Neural crest cell (in vitro differentiated cells): ENCODE results near the gene IQCK. TPM values are rescaled to one million over a fixed set of nuclear protein-coding genes. Genes with fewer than 3 reads are reported as not detected.

Experiments used
- DNase-seq: peaks from one replicate; pipeline ENCODE4 v3.0.0; 2021; ENCODE audit warnings: low read depth, mixed read lengths, low spot score
- H3K27ac Mint-ChIP-seq: one replicate; pipeline ENCODE4 v1.8.0; 2021; ENCODE audit warnings: mild to moderate bottlenecking, mixed read lengths; ENCODE audit not compliant: unreplicated experiment
- H3K27me3 Mint-ChIP-seq: 2 replicates; pipeline ENCODE4 v1.8.0; 2021; ENCODE audit warnings: low read depth, mild to moderate bottlenecking, mixed read lengths
- H3K36me3 Mint-ChIP-seq: 2 replicates; pipeline ENCODE4 v1.8.0; 2021; ENCODE audit warnings: low read depth, mild to moderate bottlenecking, mixed read lengths
- H3K4me1 Mint-ChIP-seq: 2 replicates; pipeline ENCODE4 v1.8.0; 2021; ENCODE audit warnings: mixed read lengths
- H3K4me3 Mint-ChIP-seq: one replicate; pipeline ENCODE4 v1.8.0; 2021; ENCODE audit warnings: mild to moderate bottlenecking, mixed read lengths
- H3K9me3 Mint-ChIP-seq: 2 replicates; pipeline ENCODE4 v1.8.0; 2021; ENCODE audit warnings: mixed read lengths
- CTCF ChIP-seq: fragments of 200-600 bp; sonication (generic); conservative IDR thresholded peaks from 2 replicates; pipeline ENCODE4 v1.5.0; 2021; ENCODE audit warnings: antibody characterized with exemption, mild to moderate bottlenecking
- total RNA-seq: library from RNA; stranded (reverse); gene quantifications from 2 replicates; pipeline ENCODE4 v1.2.1, GENCODE V29; 2021

IQCK gene
- total RNA-seq, 1 donor from 2014 or later: 23.7 TPM

GRCh38 chr16:19700319-19700781 is 17.7 kb upstream of the IQCK start:
- no peaks in the 10 kb centered on the region for H3K9me3 Mint-ChIP-seq
- TF ChIP-seq CTCF: no peak
- H3K4me1 Mint-ChIP-seq: peaks cover 4% of the 10 kb centered on the region
- no peaks in the 10 kb centered on the region for H3K27me3 Mint-ChIP-seq
- peaks cover 29% of the 10 kb centered on the region for H3K36me3 Mint-ChIP-seq
- H3K27ac Mint-ChIP-seq: no peak overlapping the region
- H3K4me3 Mint-ChIP-seq: no peak overlapping the region
- no peak for DNase-seq

- DNase-seq: no peak
- H3K9me3 Mint-ChIP-seq: no peaks in the 10 kb centered on the region
- no peaks in the 10 kb centered on the region for H3K27me3 Mint-ChIP-seq
- TF ChIP-seq CTCF: no peak
- H3K4me3 Mint-ChIP-seq: no peak overlapping the region
- no peak overlapping the region for H3K27ac Mint-ChIP-seq
- peaks cover 4% of the 10 kb centered on the region for H3K4me1 Mint-ChIP-seq
- peaks cover 29% of the 10 kb centered on the region for H3K36me3 Mint-ChIP-seq
These were observed 17.0 kb upstream of the IQCK start for GRCh38 chr16:19701091-19701490.

GRCh38 chr16:19703172-19703889 is 14.7 kb upstream of the IQCK start:
- Mint-ChIP-seq H3K27ac (peak overlapping the region; percentile 54), H3K4me1 (peaks cover 4% of the 10 kb centered on the region), H3K4me3 (no peak overlapping the region), H3K36me3 (peaks cover 31% of the 10 kb centered on the region), H3K9me3 (no peaks in the 10 kb centered on the region), H3K27me3 (no peaks in the 10 kb centered on the region)
- DNase-seq: no peak
- TF ChIP-seq CTCF: no peak

DNA sequence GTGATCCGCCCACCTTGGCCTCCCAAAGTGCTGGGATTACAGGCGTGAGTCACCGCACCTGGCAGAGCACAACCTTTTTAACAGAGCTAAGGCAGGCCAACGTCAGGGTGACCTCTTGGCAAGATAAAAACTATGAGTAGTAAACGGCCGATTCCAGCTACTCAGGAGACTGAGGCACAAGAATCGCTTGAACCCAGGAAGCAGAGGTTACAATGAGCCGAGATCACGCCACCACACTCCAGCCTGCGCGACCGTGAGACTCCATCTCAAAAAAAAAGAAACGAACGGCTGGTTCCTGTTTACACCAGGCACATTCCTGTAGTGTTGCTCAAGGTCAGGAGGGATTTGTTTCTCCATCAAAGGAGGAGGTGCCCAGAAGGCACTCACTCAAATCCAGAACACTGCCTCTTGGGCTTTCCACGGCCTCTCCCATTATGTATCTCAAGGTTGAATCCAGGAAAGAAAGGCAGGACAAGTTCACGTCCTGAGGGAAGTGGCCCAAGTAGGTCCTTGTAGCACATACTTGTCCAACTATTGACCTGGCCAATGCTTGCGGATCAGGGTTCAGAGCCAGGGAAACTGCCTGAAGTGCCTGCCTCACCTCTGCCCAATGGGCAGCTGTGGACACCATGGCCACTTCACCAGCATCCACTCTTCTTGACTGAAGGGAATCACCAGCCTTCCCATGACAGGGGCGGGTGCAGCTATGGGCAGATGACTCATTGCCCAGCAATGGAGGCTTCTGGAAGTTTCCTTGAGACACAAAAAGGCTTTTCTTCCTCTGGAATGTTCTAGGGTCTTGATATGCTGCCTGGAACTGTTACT is 13.5 kb upstream of the IQCK start:
- peaks cover 9% of the 10 kb centered on the region for H3K4me1 Mint-ChIP-seq
- peaks cover 31% of the 10 kb centered on the region for H3K36me3 Mint-ChIP-seq
- H3K4me3 Mint-ChIP-seq: no peak overlapping the region
- no peaks in the 10 kb centered on the region for H3K27me3 Mint-ChIP-seq
- TF ChIP-seq CTCF: no peak
- no peak overlapping the region for H3K27ac Mint-ChIP-seq
- no peak for DNase-seq
- no peaks in the 10 kb centered on the region for H3K9me3 Mint-ChIP-seq

DNA sequence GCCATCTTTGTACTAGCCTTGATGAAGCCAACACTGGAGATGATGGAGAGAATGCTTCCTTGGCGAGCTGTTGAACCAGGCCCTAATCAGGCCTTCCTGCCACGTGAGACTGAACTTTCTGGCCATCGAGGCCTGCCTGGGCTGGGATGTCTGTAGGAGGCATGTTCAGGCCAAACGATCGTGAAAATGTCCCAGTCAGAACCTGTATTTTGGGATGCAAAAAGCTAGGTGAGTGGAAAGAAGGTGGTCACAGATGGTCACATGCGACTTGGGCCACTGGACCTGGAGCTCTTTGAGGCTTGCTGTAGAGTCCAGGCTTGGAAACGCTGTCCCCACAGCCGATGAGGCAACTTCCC is 12.9 kb upstream of the IQCK start:
- no peak overlapping the region for H3K27ac Mint-ChIP-seq
- H3K36me3 Mint-ChIP-seq: peaks cover 35% of the 10 kb centered on the region
- no peak for TF ChIP-seq CTCF
- no peak for DNase-seq
- peaks cover 9% of the 10 kb centered on the region for H3K4me1 Mint-ChIP-seq
- H3K4me3 Mint-ChIP-seq: no peak overlapping the region
- no peaks in the 10 kb centered on the region for H3K27me3 Mint-ChIP-seq
- H3K9me3 Mint-ChIP-seq: no peaks in the 10 kb centered on the region
